Vagina (tissue), 2 donors: Measurements from ENCODE around the gene LPAR1. TPM values are rescaled to one million over a fixed set of nuclear protein-coding genes. Genes with fewer than 3 reads are reported as not detected.

Source experiments
- DNase-seq, 2 donors: peaks; one replicate each; pipeline ENCODE4 v3.0.0-alpha.2; 2017; ENCODE audit errors: extremely low spot score in 2 of 2
- H3K27ac ChIP-seq: fragments of 200-600 bp; sonication (generic); one replicate; pipeline ENCODE4 v1.5.1; 2019
- H3K27me3 ChIP-seq: fragments of 200-600 bp; sonication (generic); one replicate; pipeline ENCODE4 v1.5.1; 2019
- H3K36me3 ChIP-seq, 2 donors: fragments of 200-600 bp; sonication (generic); one replicate each; pipeline ENCODE4 v1.5.1; 2017 to 2019
- H3K4me1 ChIP-seq: fragments of 200-600 bp; sonication (generic); one replicate; pipeline ENCODE4 v1.5.1; 2019
- H3K4me3 ChIP-seq, 2 donors: fragments of 200-600 bp; sonication (generic); 1 replicate in 1 of 2; 2 replicates in 1 of 2; pipeline ENCODE4 v1.5.1; 2016 to 2019
- H3K9me3 ChIP-seq: fragments of 200-600 bp; sonication (generic); one replicate; pipeline ENCODE4 v1.5.1; 2019
- CTCF ChIP-seq, 3 experiments: fragments of 450-650 bp in 2 of 3; fragments of 200-600 bp in 1 of 3; sonication (generic) in 1 of 3; IDR thresholded peaks; one replicate each; pipeline ENCODE4 v1.5.1; 2017 to 2019; ENCODE audit warnings: antibody characterized with exemption in 3 of 3, mild to moderate bottlenecking in 2 of 3, moderate library complexity in 2 of 3
- POLR2A ChIP-seq, 2 donors: fragments of 450-650 bp; IDR thresholded peaks; one replicate each; pipeline ENCODE4 v1.6.1; 2017; ENCODE audit warnings: antibody characterized with exemption in 2 of 2, mild to moderate bottlenecking in 2 of 2, moderate library complexity in 2 of 2
- POLR2AphosphoS5 ChIP-seq, 2 donors: sonication (generic); formaldehyde crosslinking; IDR thresholded peaks; one replicate each; pipeline ENCODE4 v1.9.0; 2017; ENCODE audit warnings: antibody characterized with exemption in 2 of 2, mild to moderate bottlenecking in 2 of 2, low read depth in 1 of 2; ENCODE audit not compliant: insufficient read depth in 1 of 2
- intact Hi-C: fragments of 100-400 bp; cut with DNase I; formaldehyde crosslinking; loops from one replicate; pipeline ENCODE4 v1.15.1; 2023
- total RNA-seq: library from RNA; depleted of rRNA; stranded (reverse); fragments of >200 nt; gene quantifications from one replicate; pipeline ENCODE4 v1.2.3, GENCODE V29; 2016

Gene LPAR1
- 83.0 TPM for total RNA-seq

DNA sequence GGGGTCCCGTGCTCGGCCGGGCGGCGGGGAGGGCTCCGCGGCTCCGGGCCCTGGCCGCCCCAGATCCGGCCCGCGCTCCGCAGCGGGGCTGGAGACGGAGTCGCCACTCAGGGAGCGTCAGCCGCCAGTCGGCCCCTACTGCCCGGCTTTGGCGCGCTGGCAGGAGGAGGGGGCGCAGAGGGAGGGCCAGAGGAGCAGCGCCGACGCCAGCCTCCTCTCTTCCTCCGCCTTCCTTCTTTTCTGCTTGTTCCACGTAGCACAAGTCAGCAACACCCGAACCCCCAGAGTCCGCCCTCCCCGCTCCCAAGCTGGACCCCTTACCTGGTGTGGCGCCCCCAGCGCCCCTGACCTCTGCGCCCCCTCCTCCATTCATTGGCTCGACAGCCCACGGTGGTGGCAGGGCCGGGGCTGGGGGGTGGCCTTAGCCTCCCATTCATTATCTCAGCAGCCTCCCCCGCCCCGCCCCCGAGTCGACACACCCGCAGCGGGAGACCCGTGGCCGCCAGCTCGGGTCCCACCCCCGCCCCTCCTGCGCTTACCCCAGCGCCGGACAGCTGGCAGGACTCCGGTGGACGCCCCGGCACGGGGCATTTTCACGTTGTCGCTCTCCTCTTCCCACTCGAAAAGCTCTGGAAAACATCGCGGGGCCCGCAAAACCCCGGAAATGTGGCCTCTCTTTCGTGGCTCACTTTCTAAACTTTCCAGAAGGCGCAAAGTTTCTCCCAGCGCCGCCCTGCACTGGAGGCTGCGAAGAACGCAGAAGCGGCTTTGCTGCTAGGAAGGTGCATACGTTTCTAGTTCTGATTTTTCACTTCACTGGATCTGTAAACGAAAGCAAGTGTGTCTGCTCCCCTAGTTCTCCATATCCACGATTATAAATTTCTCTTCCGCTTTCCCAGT is at the start of gene LPAR1:
Gene LPAR1 (minus strand): TSS at position 140 of the 900 bp plus-strand sequence. CDS start 66,353 bp downstream, outside the sequence.
- Histone ChIP-seq H3K4me3 (peak within 1 kb of the TSS; percentile 66 to 77), H3K4me1 (peaks cover 11% of the 10 kb centered on the region), H3K27ac (peak within 1 kb of the TSS; percentile 97), H3K27me3 (no peaks in the 10 kb centered on the region), H3K36me3 (no peaks in the 10 kb centered on the region), H3K9me3 (no peaks in the 10 kb centered on the region)
- intact Hi-C loops: loop anchor here (2.0 to 10.0 kb wide), 4 partner anchors 30 to 391 kb away; no protein-coding TSS in a partner anchor
- no peak for DNase-seq
- TF ChIP-seq POLR2A (IDR thresholded peaks at IDR 0.05): no peak
- no peak for TF ChIP-seq CTCF (IDR thresholded peaks at IDR 0.05)
- TF ChIP-seq POLR2AphosphoS5 (IDR thresholded peaks at IDR 0.05; ENCODE audit: insufficient read depth in 1 of 2, low read depth in 1 of 2): peak in 1 of 2 donors; percentile 62

DNA sequence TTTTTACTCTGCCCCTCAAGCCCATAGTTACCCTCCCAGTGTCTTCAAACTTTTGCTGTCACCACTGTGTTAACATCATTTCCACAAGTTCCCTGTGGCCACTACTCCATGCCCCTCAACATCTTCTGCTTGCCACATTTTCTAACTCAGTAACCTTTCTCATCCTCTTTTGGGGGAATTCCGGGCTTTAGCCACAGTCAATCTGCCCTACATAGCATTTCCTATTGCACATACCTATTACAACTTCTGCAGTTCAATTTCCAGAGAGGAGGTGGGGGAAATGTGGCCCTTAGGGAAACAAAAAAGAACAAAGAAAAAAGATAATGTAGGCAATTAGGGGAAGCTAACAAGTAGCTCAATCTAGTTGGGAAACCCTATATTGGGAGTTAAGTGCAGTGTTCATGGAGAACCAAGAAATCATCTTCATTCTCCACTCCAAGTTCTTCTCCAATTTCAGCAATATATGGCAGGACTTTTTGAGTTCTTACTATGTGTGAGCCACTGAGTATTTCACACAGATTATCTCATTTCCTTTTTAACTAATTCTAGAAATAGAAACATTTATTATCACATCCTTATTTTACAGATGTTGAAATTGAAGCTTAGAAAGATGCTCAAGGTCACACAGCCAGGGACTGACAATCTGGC is 40.2 kb upstream of the LPAR1 start:
- no peaks in the 10 kb centered on the region for H3K36me3 ChIP-seq
- no peaks in the 10 kb centered on the region for H3K4me1 ChIP-seq
- no peaks in the 10 kb centered on the region for H3K9me3 ChIP-seq
- TF ChIP-seq POLR2AphosphoS5 (IDR thresholded peaks at IDR 0.05; ENCODE audit: insufficient read depth in 1 of 2, low read depth in 1 of 2) (no peak), POLR2A (IDR thresholded peaks at IDR 0.05) (no peak), CTCF (IDR thresholded peaks at IDR 0.05) (no peak)
- no peak for DNase-seq
- intact Hi-C loops: no loop called here
- H3K27ac ChIP-seq: no peak overlapping the region
- H3K27me3 ChIP-seq: no peaks in the 10 kb centered on the region
- no peak overlapping the region for H3K4me3 ChIP-seq

GRCh38 chr9:111076519-111076918 is 38.2 kb upstream of the LPAR1 start:
- Histone ChIP-seq H3K36me3 (no peaks in the 10 kb centered on the region), H3K4me1 (no peaks in the 10 kb centered on the region), H3K4me3 (no peak overlapping the region), H3K27ac (no peak overlapping the region), H3K9me3 (no peaks in the 10 kb centered on the region), H3K27me3 (no peaks in the 10 kb centered on the region)
- intact Hi-C loops: no loop called here
- DNase-seq: no peak
- no peak for TF ChIP-seq POLR2AphosphoS5 (IDR thresholded peaks at IDR 0.05; ENCODE audit: insufficient read depth in 1 of 2, low read depth in 1 of 2)
- no peak for TF ChIP-seq CTCF (IDR thresholded peaks at IDR 0.05)
- no peak for TF ChIP-seq POLR2A (IDR thresholded peaks at IDR 0.05)

DNA sequence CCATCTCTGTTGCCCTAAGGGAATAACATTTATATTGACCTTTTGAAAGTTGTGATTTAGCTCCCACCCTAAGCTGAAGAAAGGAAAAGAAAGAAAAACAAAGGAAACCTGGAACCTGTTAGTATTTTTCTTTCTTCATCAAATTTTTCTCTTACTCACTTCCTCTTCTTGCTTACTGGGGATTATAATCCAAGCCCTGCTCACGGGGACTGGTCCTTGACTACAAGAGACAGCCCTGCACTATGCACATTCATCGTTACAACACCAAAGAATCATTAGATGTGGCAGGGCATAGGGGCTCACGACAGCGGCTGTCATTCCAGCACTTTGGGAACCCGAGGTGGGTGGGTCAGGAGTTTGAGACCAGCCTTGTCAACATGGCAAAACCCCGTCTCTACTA is 37.8 kb upstream of the LPAR1 start:
- H3K4me1 ChIP-seq: no peaks in the 10 kb centered on the region
- TF ChIP-seq CTCF (IDR thresholded peaks at IDR 0.05) (no peak), POLR2A (IDR thresholded peaks at IDR 0.05) (no peak), POLR2AphosphoS5 (IDR thresholded peaks at IDR 0.05; ENCODE audit: insufficient read depth in 1 of 2, low read depth in 1 of 2) (no peak)
- no peaks in the 10 kb centered on the region for H3K27me3 ChIP-seq
- no peaks in the 10 kb centered on the region for H3K9me3 ChIP-seq
- H3K4me3 ChIP-seq: no peak overlapping the region
- no peak overlapping the region for H3K27ac ChIP-seq
- intact Hi-C loops: no loop called here
- no peak for DNase-seq
- H3K36me3 ChIP-seq: no peaks in the 10 kb centered on the region
